H9 (cell line): Measurements from ENCODE around the gene NRXN2. TPM values are rescaled to one million over a fixed set of nuclear protein-coding genes. Genes with fewer than 3 reads are reported as not detected.
A peak's percentile ranks its signal among the peaks of the same experiment; 100 is the strongest.

Experiments
- DNase-seq: peaks from one replicate; pipeline ENCODE4 v3.0.0-alpha.2; 2017
- H2AFZ ChIP-seq: one replicate; pipeline ENCODE4 v1.6.1; 2013; ENCODE audit warnings: mild to moderate bottlenecking, low read length, control low read depth, moderate library complexity
- H2AK5ac ChIP-seq: 2 replicates; pipeline ENCODE4 v1.6.1; 2013; ENCODE audit warnings: low read length, control low read depth, mixed read lengths; ENCODE audit not compliant: insufficient read length
- H2BK120ac ChIP-seq: one replicate; pipeline ENCODE4 v1.6.1; 2013; ENCODE audit warnings: low read depth, mild to moderate bottlenecking, low read length, control low read depth, inconsistent platforms; ENCODE audit not compliant: poor library complexity, severe bottlenecking
- H2BK12ac ChIP-seq: 2 replicates; pipeline ENCODE4 v1.6.1; 2013; ENCODE audit warnings: low read length, control low read depth, mixed read lengths, low read depth; ENCODE audit not compliant: insufficient read length
- H2BK15ac ChIP-seq: 2 replicates; pipeline ENCODE4 v1.6.1; 2013; ENCODE audit warnings: low read depth, low read length, control low read depth
- H2BK20ac ChIP-seq: one replicate; pipeline ENCODE4 v1.6.1; 2013; ENCODE audit warnings: low read depth, mild to moderate bottlenecking, low read length, control low read depth, inconsistent platforms; ENCODE audit not compliant: poor library complexity, severe bottlenecking
- H2BK5ac ChIP-seq: 2 replicates; pipeline ENCODE4 v1.6.1; 2013; ENCODE audit warnings: low read length, control low read depth, mixed read lengths; ENCODE audit not compliant: insufficient read length
- H3K14ac ChIP-seq: 2 replicates; pipeline ENCODE4 v1.6.1; 2013; ENCODE audit warnings: low read length, control low read depth; ENCODE audit not compliant: insufficient read depth
- H3K18ac ChIP-seq: 2 replicates; pipeline ENCODE4 v1.6.1; 2013; ENCODE audit warnings: low read depth, mild to moderate bottlenecking, mixed read lengths, low read length, control low read depth; ENCODE audit not compliant: insufficient read length
- H3K23ac ChIP-seq: 2 replicates; pipeline ENCODE4 v1.6.1; 2013; ENCODE audit warnings: low read length, control low read depth, mixed read lengths, low read depth; ENCODE audit not compliant: insufficient read length
- H3K23me2 ChIP-seq: 2 replicates; pipeline ENCODE4 v1.6.1; 2013; ENCODE audit warnings: low read depth, mild to moderate bottlenecking, mixed read lengths, low read length, control low read depth; ENCODE audit not compliant: insufficient read length, poor library complexity, severe bottlenecking
- H3K27ac ChIP-seq: 2 replicates; pipeline ENCODE4 v1.5.1; 2013; ENCODE audit warnings: low read length, control low read depth, mixed read lengths, low read depth; ENCODE audit not compliant: insufficient read length
- H3K27me3 ChIP-seq: 2 replicates; pipeline ENCODE4 v1.6.1; 2013; ENCODE audit warnings: low read length, control low read depth, inconsistent platforms; ENCODE audit not compliant: insufficient read depth
- H3K4ac ChIP-seq: 2 replicates; pipeline ENCODE4 v1.6.1; 2013; ENCODE audit warnings: low read depth, mild to moderate bottlenecking, control low read depth, inconsistent platforms, low read length, moderate library complexity
- H3K4me1 ChIP-seq: 2 replicates; pipeline ENCODE4 v1.6.1; 2013; ENCODE audit warnings: low read length, control low read depth, inconsistent platforms; ENCODE audit not compliant: insufficient read depth
- H3K4me2 ChIP-seq: 2 replicates; pipeline ENCODE4 v1.6.1; 2013; ENCODE audit warnings: low read length, control low read depth, mixed read lengths; ENCODE audit not compliant: insufficient read length, insufficient read depth
- H3K56ac ChIP-seq: 2 replicates; pipeline ENCODE4 v1.6.1; 2013; ENCODE audit warnings: low read depth, mild to moderate bottlenecking, mixed read lengths, low read length, control low read depth; ENCODE audit not compliant: insufficient read length
- H3K79me1 ChIP-seq: 2 replicates; pipeline ENCODE4 v1.6.1; 2013; ENCODE audit warnings: low read depth, mild to moderate bottlenecking, moderate library complexity, low read length, control low read depth, inconsistent platforms; ENCODE audit not compliant: insufficient read depth, poor library complexity, severe bottlenecking
- H3K79me2 ChIP-seq: 2 replicates; pipeline ENCODE4 v1.6.1; 2013; ENCODE audit warnings: low read length, control low read depth, inconsistent platforms; ENCODE audit not compliant: insufficient read depth
- H3K9ac ChIP-seq: 2 replicates; pipeline ENCODE4 v1.6.1; 2013; ENCODE audit warnings: low read length, control low read depth, mixed read lengths; ENCODE audit not compliant: insufficient read length; ENCODE audit errors: extremely low read depth
- H3K9me3 ChIP-seq: one replicate; pipeline ENCODE4 v1.6.1; 2013; ENCODE audit warnings: low read depth, low read length, inconsistent platforms; ENCODE audit not compliant: control insufficient read depth
- H3T11ph ChIP-seq: one replicate; pipeline ENCODE4 v1.6.1; 2013; ENCODE audit warnings: mild to moderate bottlenecking, low read length, control low read depth, inconsistent platforms
- H4K20me1 ChIP-seq: one replicate; pipeline ENCODE4 v1.6.1; 2013; ENCODE audit not compliant: control insufficient read depth, insufficient read length, insufficient read depth
- H4K5ac ChIP-seq: 2 replicates; pipeline ENCODE4 v1.6.1; 2013; ENCODE audit warnings: low read depth, mild to moderate bottlenecking, mixed read lengths, low read length, control low read depth; ENCODE audit not compliant: insufficient read length
- H4K8ac ChIP-seq: replicated peaks from 2 replicates; pipeline ENCODE4 v1.6.1; 2013; ENCODE audit warnings: low read length, control low read depth, mixed read lengths, low read depth; ENCODE audit not compliant: insufficient read length
- H4K91ac ChIP-seq: 2 replicates; pipeline ENCODE4 v1.6.1; 2013; ENCODE audit warnings: low read depth, mild to moderate bottlenecking, moderate library complexity, mixed read lengths, low read length, control low read depth; ENCODE audit not compliant: insufficient read length
- H3K27ac Mint-ChIP-seq, 3 experiments: 2 replicates in 2 of 3; 3 replicates in 1 of 3; pipeline ENCODE4 v1.8.0; 2020 to 2021; ENCODE audit warnings: mixed read lengths in 3 of 3, mild to moderate bottlenecking in 1 of 3, moderate library complexity in 1 of 3
- H3K27me3 Mint-ChIP-seq: 2 replicates; pipeline ENCODE4 v1.8.0; 2021; ENCODE audit warnings: low read depth, mild to moderate bottlenecking, moderate library complexity, mixed read lengths
- H3K36me3 Mint-ChIP-seq, 3 experiments: 2 replicates in 2 of 3; 3 replicates in 1 of 3; pipeline ENCODE4 v1.8.0; 2020 to 2021; ENCODE audit warnings: low read depth in 3 of 3, mixed read lengths in 3 of 3; ENCODE audit not compliant: insufficient read depth in 1 of 3
- H3K4me1 Mint-ChIP-seq, 2 experiments: 2 replicates each; pipeline ENCODE4 v1.8.0; 2020; ENCODE audit warnings: mixed read lengths in 2 of 2
- H3K4me3 Mint-ChIP-seq, 2 experiments: 2 replicates in 1 of 2; 3 replicates in 1 of 2; pipeline ENCODE4 v1.8.0; 2020 to 2021; ENCODE audit warnings: mild to moderate bottlenecking in 2 of 2, mixed read lengths in 2 of 2, moderate library complexity in 1 of 2
- H3K9me3 Mint-ChIP-seq, 2 experiments: 2 replicates in 1 of 2; 3 replicates in 1 of 2; pipeline ENCODE4 v1.8.0; 2020; ENCODE audit warnings: mild to moderate bottlenecking in 2 of 2, mixed read lengths in 2 of 2, moderate library complexity in 1 of 2
- WGBS: extraction: QIAGEN DNeasy Blood & Tissue Kit; methylation state at CpG from one replicate; pipeline ENCODE4 v1.1.7; 2013; ENCODE audit warnings: missing lambda C conversion rate, low lambda C conversion rate, mixed read lengths; ENCODE audit not compliant: insufficient read length; ENCODE audit errors: extremely low coverage; 5-methylcytosine and 5-hydroxymethylcytosine counted together
- total RNA-seq: library from RNA; stranded (reverse); gene quantifications from 2 replicates; pipeline ENCODE4 v1.2.1, GENCODE V29; 2021
- TF ChIP-seq, protein P1 (sequence below): fragments of 200-600 bp; sonication (generic); conservative IDR thresholded peaks from 3 replicates; pipeline ENCODE4 v1.8.0; 2021; ENCODE audit warnings: antibody characterized with exemption, mild to moderate bottlenecking

NRXN2 gene
- total RNA-seq, 1 experiment from 2014 or later: 3.9 TPM

GRCh38 chr11:64742087-64742888 is 19.3 kb upstream of the NRXN2 start:
- no peak overlapping the region for H3K27ac Mint-ChIP-seq
- no peak overlapping the region for H3K9ac ChIP-seq
- no peaks in the 10 kb centered on the region for H3K9me3 Mint-ChIP-seq
- H2BK20ac ChIP-seq: no peak overlapping the region
- no peak overlapping the region for H3T11ph ChIP-seq
- no peaks in the 10 kb centered on the region for H4K20me1 ChIP-seq
- H2AK5ac ChIP-seq: no peak overlapping the region
- H3K14ac ChIP-seq: peak overlapping the region; percentile 14; the same call in 1 of the 2 replicates
- H4K8ac ChIP-seq: no peak overlapping the region
- peak overlapping the region; percentile 40 for H3K18ac ChIP-seq
- no peaks in the 10 kb centered on the region for H3K9me3 ChIP-seq
- no peak overlapping the region for H2AFZ ChIP-seq
- H3K4me3 Mint-ChIP-seq: peak overlapping the region; percentile 56 to 80
- no peak overlapping the region for H3K23ac ChIP-seq
- H3K4me1 ChIP-seq: no peaks in the 10 kb centered on the region; the same call in 1 of the 2 replicates
- H2BK120ac ChIP-seq: no peak overlapping the region
- peak overlapping the region; percentile 68 for H3K4me2 ChIP-seq
- H3K79me2 ChIP-seq: no peaks in the 10 kb centered on the region
- no peaks in the 10 kb centered on the region for H3K79me1 ChIP-seq
- no peak overlapping the region for H3K56ac ChIP-seq
- WGBS: no CpG with 5 or more reads among the region's 54 CpGs
- H3K4me1 Mint-ChIP-seq: peaks cover 42 to 43% of the 10 kb centered on the region in 2 experiments
- peak; percentile 56 for DNase-seq
- H2BK12ac ChIP-seq: no peak overlapping the region
- peaks cover 0 to 9% (median 0%) of the 10 kb centered on the region in 3 experiments; a peak in 2 of 7 replicates for H3K36me3 Mint-ChIP-seq
- peaks cover 43% of the 10 kb centered on the region for H3K23me2 ChIP-seq
- H3K27me3 Mint-ChIP-seq: peaks cover 54% of the 10 kb centered on the region
- TF ChIP-seq, protein P1, sequence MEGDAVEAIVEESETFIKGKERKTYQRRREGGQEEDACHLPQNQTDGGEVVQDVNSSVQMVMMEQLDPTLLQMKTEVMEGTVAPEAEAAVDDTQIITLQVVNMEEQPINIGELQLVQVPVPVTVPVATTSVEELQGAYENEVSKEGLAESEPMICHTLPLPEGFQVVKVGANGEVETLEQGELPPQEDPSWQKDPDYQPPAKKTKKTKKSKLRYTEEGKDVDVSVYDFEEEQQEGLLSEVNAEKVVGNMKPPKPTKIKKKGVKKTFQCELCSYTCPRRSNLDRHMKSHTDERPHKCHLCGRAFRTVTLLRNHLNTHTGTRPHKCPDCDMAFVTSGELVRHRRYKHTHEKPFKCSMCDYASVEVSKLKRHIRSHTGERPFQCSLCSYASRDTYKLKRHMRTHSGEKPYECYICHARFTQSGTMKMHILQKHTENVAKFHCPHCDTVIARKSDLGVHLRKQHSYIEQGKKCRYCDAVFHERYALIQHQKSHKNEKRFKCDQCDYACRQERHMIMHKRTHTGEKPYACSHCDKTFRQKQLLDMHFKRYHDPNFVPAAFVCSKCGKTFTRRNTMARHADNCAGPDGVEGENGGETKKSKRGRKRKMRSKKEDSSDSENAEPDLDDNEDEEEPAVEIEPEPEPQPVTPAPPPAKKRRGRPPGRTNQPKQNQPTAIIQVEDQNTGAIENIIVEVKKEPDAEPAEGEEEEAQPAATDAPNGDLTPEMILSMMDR: no peak
- H3K27me3 ChIP-seq: peaks cover 1% of the 10 kb centered on the region; the same call in 1 of the 2 replicates
- no peak overlapping the region for H4K91ac ChIP-seq
- H3K4ac ChIP-seq: no peak overlapping the region
- H3K27ac ChIP-seq: no peak overlapping the region
- no peak overlapping the region for H4K5ac ChIP-seq
- H2BK5ac ChIP-seq: no peak overlapping the region
- H2BK15ac ChIP-seq: no peak overlapping the region
